ENCODE data around the gene EHMT2.
A peak's percentile ranks its signal among the peaks of the same experiment; 100 is the strongest.
"Not testable (repeated sequence)": the region's sequence is repeated elsewhere in the genome, so short reads cannot be mapped to it uniquely, and the experiment has no call there.

EHMT2 gene

GRCh38 chr6:31865205-31866118, 32.0 kb downstream of the EHMT2 start:
- no peak for DNase-seq

DNA sequence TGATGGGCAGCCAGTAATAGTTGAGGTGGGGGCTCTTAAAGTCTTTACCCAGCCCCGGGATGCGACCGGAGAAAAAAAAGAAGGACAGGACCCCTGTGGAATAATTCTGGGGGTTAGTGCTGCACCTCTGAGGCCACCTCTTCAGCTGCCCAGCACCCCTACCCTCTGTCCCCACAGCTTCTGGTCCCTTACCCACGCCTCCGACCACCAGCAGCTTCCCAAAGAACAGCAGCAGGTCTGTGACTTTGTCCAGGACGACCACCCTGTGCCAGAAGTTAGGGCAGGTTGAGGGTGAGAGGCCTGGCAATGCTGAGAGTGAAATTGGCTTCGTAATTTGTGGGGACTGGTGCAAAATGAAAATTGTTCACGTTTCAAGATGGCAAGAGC, 32.7 kb downstream of the EHMT2 start:
- no peak for DNase-seq

DNA sequence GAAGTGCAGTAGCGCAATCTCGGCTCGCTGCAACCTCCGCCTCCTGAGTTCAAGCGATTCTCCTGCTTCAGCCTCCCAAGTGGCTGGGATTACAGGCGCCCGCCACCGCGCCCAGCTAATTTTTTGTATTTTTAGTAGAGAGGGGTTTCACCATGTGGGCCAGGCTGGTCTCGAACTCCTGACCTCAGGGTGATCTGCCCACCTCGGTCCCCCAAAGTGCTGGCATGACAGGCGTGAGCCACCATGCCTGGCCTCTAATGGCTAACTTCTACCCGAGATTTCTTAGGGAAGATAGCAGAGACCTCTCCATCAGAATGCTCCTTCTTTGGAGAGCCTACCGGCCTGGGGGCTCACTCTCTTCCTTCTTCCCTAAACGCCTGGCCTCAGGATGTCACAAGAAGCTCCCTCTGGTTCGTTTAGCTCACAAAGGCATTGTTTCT, 33.4 kb downstream of the EHMT2 start:
- peak; percentile 39 for DNase-seq

DNA sequence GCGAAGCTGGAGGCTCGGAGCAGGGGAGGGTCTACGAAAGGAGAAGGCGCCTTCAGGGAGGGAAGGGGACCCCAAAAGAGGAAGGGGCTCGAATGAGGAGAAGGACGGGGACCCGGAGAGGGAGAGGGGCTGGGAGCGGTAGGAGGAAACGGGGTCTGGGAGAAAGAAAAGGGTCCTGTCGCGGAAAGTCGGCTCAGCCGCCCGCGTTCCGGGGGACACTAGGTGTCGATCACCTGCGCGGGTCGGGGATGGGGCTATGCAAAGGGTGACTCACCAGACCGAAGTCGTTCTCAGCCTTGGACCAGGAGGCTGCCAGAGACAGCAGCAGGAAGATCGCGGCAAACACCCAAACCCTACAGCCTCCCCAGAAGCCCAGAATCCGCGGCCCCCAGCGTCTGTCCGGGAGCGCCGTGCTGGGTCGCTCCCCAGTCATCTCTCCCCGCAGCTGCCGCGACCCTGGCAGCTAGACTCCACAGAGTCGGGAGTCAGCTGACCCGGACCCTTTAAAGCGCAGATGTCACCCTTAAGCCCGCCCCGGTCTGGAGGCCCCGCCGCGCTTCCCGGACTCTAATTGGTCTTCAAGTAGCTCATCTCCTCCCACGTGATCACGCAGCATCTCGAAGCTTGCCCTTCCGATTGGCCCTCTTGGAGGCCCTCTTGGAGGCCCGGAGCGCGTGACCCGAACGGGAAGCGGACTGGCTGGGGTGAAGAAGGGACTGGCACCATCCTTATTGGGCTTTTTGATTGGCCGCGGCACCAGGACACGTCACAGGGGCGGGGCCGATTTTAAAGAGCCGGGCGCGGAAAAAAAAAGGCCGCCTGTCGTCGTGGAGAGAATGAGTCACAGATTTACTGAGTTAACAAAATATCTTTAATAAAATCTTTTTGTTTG, 34.9 kb downstream of the EHMT2 start, which contains the start of gene NEU1:
Gene NEU1 (minus strand): TSS at position 478 of the 892 bp plus-strand sequence. CDS start 45 bp downstream, at position 433.
- peak; percentile 98 for DNase-seq

DNA sequence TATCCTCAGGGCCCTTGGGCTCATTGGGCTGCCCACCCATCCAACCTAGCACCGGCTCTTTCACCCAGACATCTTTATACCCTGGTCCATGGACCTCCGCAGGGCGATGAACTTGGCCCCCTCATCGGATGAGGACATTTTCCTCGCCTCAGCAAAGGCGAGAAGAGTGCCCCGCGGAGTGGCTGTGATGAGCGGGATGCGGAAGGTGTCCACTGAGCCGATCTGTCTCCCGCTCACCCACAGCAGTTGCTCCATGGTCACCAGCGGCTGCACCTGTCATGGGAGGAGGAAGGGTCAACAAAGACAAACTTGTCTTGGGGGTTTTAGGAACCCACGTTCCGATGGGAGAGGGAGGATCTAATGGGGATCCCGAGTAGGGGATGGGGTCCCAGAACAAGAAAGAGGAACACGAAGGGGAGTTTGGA, 35.6 kb downstream of the EHMT2 start:
- DNase-seq, result no peak

DNA sequence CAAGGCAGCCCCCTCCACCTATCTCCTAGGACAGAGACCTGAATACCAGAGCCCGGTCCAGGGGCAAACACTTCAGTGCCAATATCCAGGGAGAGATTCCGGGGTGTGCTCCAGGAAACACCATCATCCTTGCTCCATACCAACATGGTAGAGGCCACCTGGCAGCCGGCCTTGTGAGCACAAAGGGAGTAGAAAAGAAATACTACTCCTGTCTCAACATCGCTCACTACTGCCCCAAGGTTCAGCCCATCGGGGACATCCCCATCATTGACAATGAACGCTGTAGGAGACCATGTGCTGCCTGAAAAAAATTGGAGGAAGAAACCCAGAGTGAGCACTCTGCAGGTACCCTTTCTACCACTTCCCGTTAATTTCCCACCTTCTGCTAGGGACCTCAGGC, 36.3 kb downstream of the EHMT2 start:
- DNase-seq, result no peak

DNA sequence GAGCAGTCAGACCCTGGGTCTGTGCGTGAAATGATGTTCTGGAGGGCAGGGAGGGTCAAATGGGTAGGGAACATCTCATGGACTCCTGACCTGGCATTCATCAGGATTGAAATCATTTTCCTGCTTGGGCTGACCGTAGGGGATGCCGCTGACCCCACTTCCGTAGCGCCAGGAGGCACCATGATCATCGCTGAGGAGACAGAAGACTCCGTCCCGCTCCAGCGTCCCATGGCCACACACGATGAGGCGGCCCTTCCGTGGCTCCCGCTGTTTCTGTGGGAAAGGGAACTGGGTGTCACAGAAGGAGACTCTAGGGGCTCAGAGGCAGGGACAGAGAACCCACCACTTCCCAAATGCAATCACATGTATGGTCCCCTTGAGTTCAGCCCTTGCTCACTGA, 37.1 kb downstream of the EHMT2 start:
- DNase-seq, result no peak

DNA sequence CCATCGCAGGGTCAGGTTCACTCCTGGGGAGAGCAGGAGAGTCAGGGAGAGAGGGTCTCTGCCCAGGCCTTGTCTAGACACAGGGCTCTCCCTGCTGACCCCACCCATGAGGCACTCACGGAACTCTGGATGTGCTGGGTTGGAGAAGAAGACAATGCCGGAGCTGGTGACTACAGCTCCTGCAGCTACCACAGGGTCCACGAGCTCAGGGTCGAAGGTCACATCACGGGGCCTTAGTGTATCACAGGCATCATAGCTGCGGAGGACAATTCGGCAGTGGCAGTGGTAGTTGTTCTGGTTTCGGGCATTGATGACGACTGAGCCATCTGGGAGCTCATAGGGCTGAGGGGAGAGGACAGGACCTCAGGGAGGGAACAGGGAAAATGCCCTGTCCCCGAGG, 37.6 kb downstream of the EHMT2 start:
- DNase-seq, result no peak

DNA sequence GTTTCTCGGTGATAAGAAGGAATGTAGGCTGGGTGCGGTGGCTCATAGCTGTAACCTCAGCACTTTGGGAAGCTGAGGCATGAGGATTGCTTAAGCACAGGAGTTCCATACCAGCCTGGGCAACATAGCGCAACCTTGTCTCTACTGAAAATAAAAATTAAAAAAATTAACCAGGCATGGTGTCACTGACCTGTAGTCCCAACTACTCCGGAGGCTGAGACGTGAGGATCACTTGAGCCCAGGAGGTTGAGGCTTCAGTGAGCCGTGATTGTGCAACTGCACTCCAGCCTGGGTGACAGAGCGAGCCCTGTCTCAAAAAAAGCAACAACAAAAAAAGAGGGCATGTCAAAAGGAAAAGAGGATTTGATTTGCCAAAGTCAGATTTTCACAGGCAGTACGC, 38.8 kb downstream of the EHMT2 start:
- no peak for DNase-seq

GRCh38 chr6:31857774-31858173, 39.7 kb downstream of the EHMT2 start:
- DNase-seq, result not testable (repeated sequence)

- DNase-seq, result not testable (repeated sequence)
Measured at GRCh38 chr6:31851980-31852718, 45.3 kb downstream of the EHMT2 start.

- no peak for DNase-seq
Measured at GRCh38 chr6:31851485-31851832, 46.0 kb downstream of the EHMT2 start.

DNA sequence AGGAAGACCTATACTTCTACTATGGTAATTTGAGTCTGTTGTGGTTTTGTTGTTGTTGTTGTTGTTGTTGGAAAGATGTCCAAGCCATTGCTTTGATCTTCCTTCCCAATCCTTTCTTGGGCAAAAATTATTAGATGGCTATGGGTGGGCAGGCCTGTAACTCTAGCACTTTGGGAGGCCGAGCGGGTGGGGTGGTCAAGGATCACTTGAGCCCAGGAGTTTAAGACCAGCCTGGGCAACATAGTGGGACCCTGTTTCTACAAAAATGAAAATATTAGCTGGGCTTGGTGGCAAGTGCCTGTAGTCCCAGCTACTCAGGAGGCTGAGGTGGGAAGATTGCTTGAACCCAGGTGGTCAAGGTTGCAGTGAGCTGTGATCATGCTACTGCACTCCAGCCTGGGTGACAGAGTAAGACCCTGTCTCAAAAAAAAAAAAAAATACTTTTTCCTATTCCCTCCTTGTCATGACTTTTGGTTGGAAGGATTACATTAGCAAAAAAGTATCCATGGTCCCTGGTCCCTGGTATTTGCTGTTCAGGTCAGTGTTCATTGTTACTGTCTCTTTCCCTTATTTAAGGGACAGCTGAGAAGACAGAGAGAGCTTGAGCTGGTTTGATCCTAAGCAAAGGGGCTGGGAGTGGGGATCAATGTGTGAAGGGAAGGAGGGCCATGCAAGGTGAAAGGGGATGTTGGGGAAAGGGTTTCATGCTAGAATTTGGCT, 46.6 kb downstream of the EHMT2 start:
- no peak for DNase-seq

- DNase-seq, result no peak
Measured at GRCh38 chr6:31847276-31847978, 50.1 kb downstream of the EHMT2 start.

GRCh38 chr6:31844507-31844906, 53.0 kb downstream of the EHMT2 start:
- no peak for DNase-seq

- DNase-seq, result no peak
Measured at GRCh38 chr6:31842053-31842452, 55.4 kb downstream of the EHMT2 start.

- not testable (repeated sequence) for DNase-seq
Measured at GRCh38 chr6:31839779-31840126, 57.7 kb downstream of the EHMT2 start.

GRCh38 chr6:31838968-31839367, 58.5 kb downstream of the EHMT2 start:
- no peak for DNase-seq

- not testable (repeated sequence) for DNase-seq
Measured at GRCh38 chr6:31838114-31838553, 59.4 kb downstream of the EHMT2 start.

- DNase-seq, result no peak
Measured at GRCh38 chr6:31837369-31838113, 60.0 kb downstream of the EHMT2 start.
